Heart left ventricle (tissue), 16 donors: Measurements from ENCODE around the gene B2M. TPM values are rescaled to one million over a fixed set of nuclear protein-coding genes. Genes with fewer than 3 reads are reported as not detected.
"Not testable (repeated sequence)": the region's sequence is repeated elsewhere in the genome, so short reads cannot be mapped to it uniquely, and the experiment has no call there.

Experiments
- ATAC-seq, 4 donors: fragments of 200-7000 bp; cut with Tn5 transposase; one replicate each; pipeline ENCODE4 v1.9.1; 2020 to 2022; ENCODE audit warnings: moderate library complexity in 4 of 4, mild to moderate bottlenecking in 3 of 4, moderate number of reproducible peaks in 1 of 4
- DNase-seq, 5 donors: peaks; one replicate each; pipeline ENCODE4 v3.0.0-alpha.2; 2020
- H3K27ac ChIP-seq, 12 donors: fragments of 200-600 bp; sonication (generic) in 4 of 12; one replicate each; pipeline versions ENCODE4 v1.5.0 to v1.8.0; 2016 to 2022; ENCODE audit warnings: mild to moderate bottlenecking in 2 of 12
- H3K27me3 ChIP-seq, 9 donors: fragments of 200-600 bp; sonication (generic) in 2 of 9; one replicate each; pipeline versions ENCODE4 v1.5.1 to v1.8.0; 2016 to 2022; ENCODE audit warnings: mild to moderate bottlenecking in 3 of 9
- H3K36me3 ChIP-seq, 9 donors: fragments of 200-600 bp; sonication (generic) in 2 of 9; one replicate each; pipeline versions ENCODE4 v1.5.0 to v1.8.0; 2018 to 2022; ENCODE audit warnings: mild to moderate bottlenecking in 2 of 9
- H3K4me1 ChIP-seq, 12 donors: fragments of 200-600 bp; sonication (generic) in 4 of 12; one replicate each; pipeline versions ENCODE4 v1.5.0 to v1.8.0; 2016 to 2022; ENCODE audit warnings: mild to moderate bottlenecking in 3 of 12
- H3K4me3 ChIP-seq, 12 donors: fragments of 200-600 bp; sonication (generic) in 4 of 12; one replicate each; pipeline versions ENCODE4 v1.5.0 to v1.8.0; 2017 to 2022; ENCODE audit warnings: mild to moderate bottlenecking in 9 of 12, moderate library complexity in 4 of 12
- H3K9me3 ChIP-seq, 12 donors: fragments of 200-600 bp; sonication (generic) in 4 of 12; one replicate each; pipeline versions ENCODE4 v1.5.0 to v1.8.0; 2016 to 2022; ENCODE audit warnings: mild to moderate bottlenecking in 1 of 12
- POLR2A ChIP-seq, 2 donors: fragments of 450-650 bp; IDR thresholded peaks; one replicate each; pipeline ENCODE4 v1.6.1; 2017; ENCODE audit warnings: antibody characterized with exemption in 2 of 2, mild to moderate bottlenecking in 2 of 2, moderate library complexity in 2 of 2
- WGBS, 4 donors: extraction: QIAGEN DNeasy Blood & Tissue Kit in 2 of 4; methylation state at CpG; one replicate each; pipeline versions ENCODE4 v1.1.5 to v1.1.7; 2013 to 2018; 5-methylcytosine and 5-hydroxymethylcytosine counted together
- intact Hi-C, 10 donors: fragments of 100-400 bp; cut with DNase I; formaldehyde crosslinking; loops; one replicate each; pipeline versions ENCODE4 v1.11.1 to v1.14.2; 2022
- polyA plus RNA-seq, 2 donors: library from polyadenylated mRNA; stranded (reverse); fragments of 200-250 nt; gene quantifications; one replicate each; pipeline ENCODE4 v1.2.3, GENCODE V29; 2013
- total RNA-seq, 9 donors: library from RNA; depleted of rRNA in 2 of 9; stranded (reverse); fragments of >200 nt in 2 of 9; fragmentation: NEBNext Ultra II Directional in 3 of 9; extraction: Animal tissue kit (Norgen Biotek cat#: 25700) in 3 of 9; gene quantifications; one replicate each; pipeline versions ENCODE4 v1.1.0 to v1.2.4, GENCODE V29; 2016 to 2023
- TF ChIP-seq, protein P1 (sequence below), 12 donors: fragments of 200-600 bp; sonication (generic) in 4 of 12; IDR thresholded peaks; one replicate each; pipeline versions ENCODE4 v1.5.0 to v1.8.0; 2018 to 2022; ENCODE audit warnings: antibody characterized with exemption in 12 of 12, mild to moderate bottlenecking in 5 of 12
- donor health status: ischemic (EF 13 %, LVEDD 7.1; RV severe dilation, severe dysfunction).
- donor health status: healthy with polysubstance abuse.
- donor health status: DM: no; HTN: yes; CAD: no.
- donor health status: DM: no; HTN: no; CAD: no.
- donor health status: ischemic (EF 25% LVEDD 6.9; RV normal size, moderate dysfunction).
- donor health status: ischemic (EF 25% LVEDD 5.7; RV mildly dilated, moderate dysfunction).
- donor health status: healthy.
- donor health status: DM: yes; HTN: yes; CAD: no.
- donor health status: ischemic (EF 35%, LVEDD 5.7; RV mildly dilated, moderate dysfunction).
- donor health status: nonischemic (EF 11% LVEDD 7.7; RV severe dilation, severe dysfunction).
- donor health status: DM: yes; HTN: yes; CAD: no.
- donor health status: PGD.
- donor health status: ischemic (EF 29% LVEDD 5.4; RV normal size, mild dysfunction).
- donor health status: nonischemic (EF 23%, LVEDD 6.1; RV moderate dilation, normal function).

Gene B2M
- total and polyA plus RNA-seq, 11 donors, result 808 to 5,448 (median 1,200) TPM

DNA sequence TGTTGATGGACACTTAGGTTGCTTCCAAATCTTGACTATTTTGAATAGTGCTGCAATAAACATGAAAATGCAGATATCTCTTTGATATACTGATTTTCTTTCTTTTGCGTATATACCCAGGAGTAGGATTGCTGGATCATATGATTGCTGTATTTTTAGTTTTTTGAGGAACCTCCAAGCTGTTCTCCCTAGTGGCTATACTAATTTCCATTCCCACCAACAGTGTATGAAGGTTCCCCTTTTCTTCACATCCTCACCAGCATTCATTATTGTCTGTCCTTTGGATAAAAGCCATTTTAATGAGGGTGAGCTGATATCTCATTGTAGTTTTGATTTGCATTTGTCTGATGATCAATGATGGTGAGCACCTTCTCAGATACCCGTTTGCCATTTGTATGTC lies 12.7 kb upstream of the B2M start:
- Histone ChIP-seq H3K9me3 (peaks cover 0 to 40% (median 4%) of the 10 kb centered on the region in 12 donors), H3K27me3 (no peaks in the 10 kb centered on the region), H3K4me3 (no peak overlapping the region), H3K27ac (peak overlapping the region in 1 of 12 donors; percentile 44), H3K36me3 (no peaks in the 10 kb centered on the region), H3K4me1 (peaks cover 0 to 10% (median 0%) of the 10 kb centered on the region in 12 donors)
- intact Hi-C loops, result no loop called here
- WGBS, 4 donors, result 84 to 90% (median 88%) methylated on average over 2 of the region's 2 CpGs
- no peak for DNase-seq
- no peak for ATAC-seq
- no peak for TF ChIP-seq POLR2A (IDR thresholded peaks at IDR 0.05)
- TF ChIP-seq, protein P1, sequence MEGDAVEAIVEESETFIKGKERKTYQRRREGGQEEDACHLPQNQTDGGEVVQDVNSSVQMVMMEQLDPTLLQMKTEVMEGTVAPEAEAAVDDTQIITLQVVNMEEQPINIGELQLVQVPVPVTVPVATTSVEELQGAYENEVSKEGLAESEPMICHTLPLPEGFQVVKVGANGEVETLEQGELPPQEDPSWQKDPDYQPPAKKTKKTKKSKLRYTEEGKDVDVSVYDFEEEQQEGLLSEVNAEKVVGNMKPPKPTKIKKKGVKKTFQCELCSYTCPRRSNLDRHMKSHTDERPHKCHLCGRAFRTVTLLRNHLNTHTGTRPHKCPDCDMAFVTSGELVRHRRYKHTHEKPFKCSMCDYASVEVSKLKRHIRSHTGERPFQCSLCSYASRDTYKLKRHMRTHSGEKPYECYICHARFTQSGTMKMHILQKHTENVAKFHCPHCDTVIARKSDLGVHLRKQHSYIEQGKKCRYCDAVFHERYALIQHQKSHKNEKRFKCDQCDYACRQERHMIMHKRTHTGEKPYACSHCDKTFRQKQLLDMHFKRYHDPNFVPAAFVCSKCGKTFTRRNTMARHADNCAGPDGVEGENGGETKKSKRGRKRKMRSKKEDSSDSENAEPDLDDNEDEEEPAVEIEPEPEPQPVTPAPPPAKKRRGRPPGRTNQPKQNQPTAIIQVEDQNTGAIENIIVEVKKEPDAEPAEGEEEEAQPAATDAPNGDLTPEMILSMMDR (IDR thresholded peaks at IDR 0.05), result no peak

DNA sequence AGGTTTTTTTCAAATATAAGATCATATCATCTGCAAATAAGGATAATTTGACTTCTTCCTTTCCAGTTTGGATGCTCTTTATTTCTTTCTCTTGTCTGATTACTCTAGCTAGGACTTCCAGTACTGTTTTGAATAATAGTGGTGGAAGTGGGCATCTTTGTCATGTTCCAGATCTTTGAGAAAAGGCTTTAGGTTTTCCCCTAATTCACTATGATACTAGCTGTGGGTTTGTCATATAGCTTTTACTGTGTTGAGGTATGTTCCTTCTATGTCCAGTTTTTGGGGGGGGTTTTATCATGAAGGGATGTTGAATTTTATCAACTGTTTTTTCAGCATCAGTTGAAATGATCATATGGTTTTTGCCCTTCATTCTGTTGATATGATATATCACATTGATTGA lies 10.6 kb upstream of the B2M start:
- Histone ChIP-seq H3K9me3 (peaks cover 0 to 42% (median 4%) of the 10 kb centered on the region in 12 donors), H3K4me1 (peaks cover 0 to 10% (median 0%) of the 10 kb centered on the region in 12 donors)
- H3K36me3 ChIP-seq, ATAC-seq, H3K27ac ChIP-seq, H3K27me3 ChIP-seq, DNase-seq, intact Hi-C loops, H3K4me3 ChIP-seq: not testable (repeated sequence)

DNA sequence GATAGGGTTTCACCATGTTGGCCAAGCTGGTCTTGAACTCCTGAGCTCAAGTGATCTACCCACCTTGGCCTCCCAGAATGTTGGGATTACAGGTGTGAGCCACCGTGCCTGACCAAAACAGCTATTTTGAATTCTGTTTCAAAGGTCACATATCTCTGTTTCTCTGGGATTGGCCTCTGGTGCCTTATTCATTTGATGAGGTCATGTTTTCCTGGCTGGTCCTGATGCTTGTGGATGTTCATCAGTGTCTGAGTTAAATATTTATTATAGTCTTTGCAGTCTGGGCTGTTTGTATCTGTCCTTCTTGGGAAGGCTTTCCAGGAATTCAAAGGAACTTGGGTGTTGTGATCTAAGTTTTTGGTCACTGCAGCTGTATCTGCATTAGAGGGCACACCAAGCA lies 5.3 kb upstream of the B2M start:
- no peak for ATAC-seq
- WGBS, 4 donors, result 77 to 89% (median 84%) methylated on average over 1 of the region's 1 CpG
- TF ChIP-seq, protein P1 (IDR thresholded peaks at IDR 0.05), result no peak
- no peak for TF ChIP-seq POLR2A (IDR thresholded peaks at IDR 0.05)
- H3K9me3 ChIP-seq, result peaks cover 0 to 25% (median 0%) of the 10 kb centered on the region in 12 donors
- no peak overlapping the region for H3K27ac ChIP-seq
- H3K4me1 ChIP-seq, result peaks cover 0 to 15% (median 4%) of the 10 kb centered on the region in 12 donors
- intact Hi-C loops, result loop anchor here in 4 of 10 donors (5.0 kb wide), 2 partner anchors 34 to 39 kb away; no protein-coding TSS in a partner anchor
- no peak for DNase-seq
- H3K4me3 ChIP-seq, result no peak overlapping the region
- H3K27me3 ChIP-seq, result no peaks in the 10 kb centered on the region
- no peaks in the 10 kb centered on the region for H3K36me3 ChIP-seq

DNA sequence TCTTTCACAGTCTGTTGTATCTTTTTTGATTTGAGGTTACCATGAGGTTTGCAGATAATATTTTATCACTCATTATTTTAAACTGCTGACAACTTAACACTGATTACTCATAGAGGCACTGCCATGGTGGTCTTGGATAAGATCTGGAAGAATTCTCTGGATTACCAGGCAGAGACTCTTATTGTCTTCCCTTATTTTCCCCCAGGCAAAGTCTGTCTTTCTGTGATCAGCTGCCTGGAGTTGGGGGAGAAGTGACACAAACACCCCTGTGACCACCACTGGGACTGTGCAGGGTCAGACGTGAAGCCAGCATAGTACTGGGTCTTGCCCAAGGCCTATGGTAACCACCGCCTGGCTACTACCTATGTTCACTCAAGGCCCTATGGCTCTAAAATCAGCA lies 4.9 kb upstream of the B2M start:
- intact Hi-C loops, result loop anchor here in 4 of 10 donors (5.0 kb wide), 2 partner anchors 34 to 39 kb away; no protein-coding TSS in a partner anchor
- H3K9me3 ChIP-seq, result peaks cover 0 to 23% (median 0%) of the 10 kb centered on the region in 12 donors
- peaks cover 0 to 15% (median 4%) of the 10 kb centered on the region in 12 donors for H3K4me1 ChIP-seq
- H3K4me3 ChIP-seq, result no peak overlapping the region
- ATAC-seq, result no peak
- no peak overlapping the region for H3K27ac ChIP-seq
- no peaks in the 10 kb centered on the region for H3K27me3 ChIP-seq
- H3K36me3 ChIP-seq, result no peaks in the 10 kb centered on the region
- WGBS, 4 donors, result 97 to 100% (median 99%) methylated on average over 2 of the region's 2 CpGs
- TF ChIP-seq POLR2A (IDR thresholded peaks at IDR 0.05), result no peak
- TF ChIP-seq, protein P1 (IDR thresholded peaks at IDR 0.05), result no peak
- no peak for DNase-seq
